Duodenal mucosa (tissue), 2 donors: ENCODE data around the gene SPINDOC.
"Not testable (repeated sequence)": the region's sequence is repeated elsewhere in the genome, so short reads cannot be mapped to it uniquely, and the experiment has no call there.

Experiments
- H3K27ac ChIP-seq: one replicate; pipeline ENCODE4 v1.7.0; 2013; ENCODE audit warnings: low read depth, low read length
- H3K27me3 ChIP-seq, 2 donors: one replicate each; pipeline ENCODE4 v1.7.0; 2013; ENCODE audit warnings: low read length in 2 of 2, control low read depth in 1 of 2; ENCODE audit not compliant: insufficient read depth in 2 of 2, control insufficient read depth in 1 of 2
- H3K36me3 ChIP-seq, 2 donors: one replicate each; pipeline ENCODE4 v1.7.0; 2013; ENCODE audit warnings: low read length in 2 of 2, control low read depth in 1 of 2; ENCODE audit not compliant: insufficient read depth in 2 of 2, control insufficient read depth in 1 of 2
- H3K4me1 ChIP-seq, 2 donors: one replicate each; pipeline ENCODE4 v1.7.0; 2013; ENCODE audit warnings: low read length in 2 of 2, control low read depth in 1 of 2; ENCODE audit not compliant: insufficient read depth in 2 of 2, control insufficient read depth in 1 of 2
- H3K4me3 ChIP-seq, 2 donors: one replicate each; pipeline ENCODE4 v1.7.0; 2013; ENCODE audit warnings: low read length in 2 of 2, low read depth in 1 of 2
- H3K9ac ChIP-seq, 2 donors: one replicate each; pipeline ENCODE4 v1.7.0; 2013; ENCODE audit warnings: low read length in 2 of 2, low read depth in 1 of 2
- H3K9me3 ChIP-seq, 2 donors: one replicate each; pipeline ENCODE4 v1.7.0; 2013; ENCODE audit warnings: low read length in 2 of 2, control low read depth in 1 of 2; ENCODE audit not compliant: control insufficient read depth in 1 of 2

The SPINDOC gene

DNA sequence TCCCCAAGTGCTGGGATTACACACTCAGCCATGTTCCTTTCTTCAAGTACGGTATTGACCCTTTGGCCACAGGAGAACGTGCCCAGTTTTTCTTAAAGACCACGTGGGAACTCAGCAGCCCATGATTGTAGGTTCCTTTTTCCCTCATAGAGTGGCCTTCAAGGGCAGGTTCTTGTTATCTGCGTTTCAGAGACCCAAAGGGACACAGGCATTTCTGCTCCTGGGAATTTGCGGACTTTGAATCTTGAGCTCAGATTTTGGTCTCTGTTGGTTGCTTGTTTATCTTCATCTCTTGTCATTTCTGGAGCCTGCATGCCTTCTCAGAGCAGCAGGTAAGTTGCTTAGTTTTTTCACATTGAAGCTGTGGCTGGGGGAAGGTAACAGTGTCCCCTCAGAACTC is 37.7 kb downstream of the SPINDOC start:
- peaks cover 0 to 6% of the 10 kb centered on the region in 2 donors for H3K36me3 ChIP-seq
- no peak overlapping the region for H3K27ac ChIP-seq
- H3K4me3 ChIP-seq = peak overlapping the region; percentile 11 to 54
- no peak overlapping the region for H3K9ac ChIP-seq
- no peaks in the 10 kb centered on the region for H3K27me3 ChIP-seq
- H3K4me1 ChIP-seq = peaks cover 41 to 43% of the 10 kb centered on the region in 2 donors
- H3K9me3 ChIP-seq = no peaks in the 10 kb centered on the region

DNA sequence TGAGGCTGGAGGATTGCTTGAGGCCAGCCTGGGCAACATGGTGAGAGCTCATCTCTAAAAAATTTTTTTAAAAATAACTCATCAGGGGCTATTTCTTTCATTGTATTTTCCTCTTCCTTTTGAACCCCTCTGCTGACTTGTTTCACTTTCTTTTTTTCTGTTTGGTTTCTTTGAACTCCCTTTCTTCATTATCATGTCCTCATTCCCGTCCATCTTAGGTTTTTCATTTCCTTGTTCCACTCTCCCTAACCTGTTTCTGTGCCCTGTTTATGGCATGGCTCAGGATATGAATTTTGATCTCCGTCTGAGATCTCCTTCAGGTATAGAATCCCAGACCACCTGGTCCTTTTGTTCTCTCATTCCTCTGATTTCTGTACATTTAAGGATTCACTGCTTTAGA is 38.1 kb downstream of the SPINDOC start:
- H3K9me3 ChIP-seq = no peaks in the 10 kb centered on the region
- peak overlapping the region; percentile 3 to 4 for H3K9ac ChIP-seq
- peaks cover 0 to 6% of the 10 kb centered on the region in 2 donors for H3K36me3 ChIP-seq
- H3K27me3 ChIP-seq = no peaks in the 10 kb centered on the region
- H3K4me3 ChIP-seq = peak overlapping the region; percentile 11 to 54
- H3K4me1 ChIP-seq = peaks cover 40 to 45% of the 10 kb centered on the region in 2 donors
- H3K27ac ChIP-seq = no peak overlapping the region

DNA sequence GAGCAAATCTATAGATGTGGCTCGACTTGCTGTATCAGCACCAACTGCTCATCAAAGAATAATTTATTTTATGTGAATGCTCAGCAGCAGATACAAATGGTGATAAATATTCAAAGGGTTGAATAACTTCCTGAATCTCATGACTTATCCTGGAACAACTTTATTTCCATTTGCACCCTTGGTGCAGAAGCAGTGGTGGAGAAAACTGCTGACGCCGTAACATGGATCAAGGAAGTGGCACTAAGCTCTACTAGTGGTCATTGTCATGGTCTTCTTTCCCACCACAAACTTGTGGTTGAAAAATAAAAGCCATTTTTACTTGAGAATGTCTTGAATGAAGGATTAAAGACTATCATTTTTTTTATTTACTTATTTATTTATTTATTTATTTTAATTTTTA is 40.2 kb downstream of the SPINDOC start:
- no peaks in the 10 kb centered on the region for H3K27me3 ChIP-seq
- H3K4me3 ChIP-seq = no peak overlapping the region
- no peak overlapping the region for H3K27ac ChIP-seq
- H3K4me1 ChIP-seq = peaks cover 32 to 36% of the 10 kb centered on the region in 2 donors
- H3K9me3 ChIP-seq = no peaks in the 10 kb centered on the region
- H3K9ac ChIP-seq = no peak overlapping the region
- peaks cover 0 to 6% of the 10 kb centered on the region in 2 donors for H3K36me3 ChIP-seq

DNA sequence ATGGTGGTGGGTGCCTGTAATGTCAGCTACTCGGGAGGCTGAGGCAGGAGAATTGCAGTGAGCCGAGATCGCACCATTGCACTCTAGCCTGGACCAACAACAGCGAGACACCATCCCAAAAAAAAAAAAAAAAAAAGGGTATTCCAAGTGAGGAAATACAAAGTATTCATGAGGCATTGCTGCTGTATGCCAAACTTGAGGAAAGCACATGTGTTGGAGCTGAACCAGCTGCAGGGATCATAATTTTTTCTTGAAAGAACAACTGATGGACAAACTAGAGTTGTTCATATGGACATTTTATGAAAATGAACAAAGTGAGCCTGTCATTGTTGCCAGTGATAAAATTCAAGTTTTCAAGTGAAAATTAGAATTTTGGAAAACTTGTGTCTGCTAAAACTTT is 41.4 kb downstream of the SPINDOC start:
- Histone ChIP-seq H3K9me3 (no peaks in the 10 kb centered on the region), H3K36me3 (peaks cover 1 to 2% of the 10 kb centered on the region in 2 donors), H3K27ac (no peak overlapping the region), H3K4me1 (peaks cover 37 to 42% of the 10 kb centered on the region in 2 donors), H3K27me3 (no peaks in the 10 kb centered on the region), H3K9ac (no peak overlapping the region), H3K4me3 (no peak overlapping the region)

DNA sequence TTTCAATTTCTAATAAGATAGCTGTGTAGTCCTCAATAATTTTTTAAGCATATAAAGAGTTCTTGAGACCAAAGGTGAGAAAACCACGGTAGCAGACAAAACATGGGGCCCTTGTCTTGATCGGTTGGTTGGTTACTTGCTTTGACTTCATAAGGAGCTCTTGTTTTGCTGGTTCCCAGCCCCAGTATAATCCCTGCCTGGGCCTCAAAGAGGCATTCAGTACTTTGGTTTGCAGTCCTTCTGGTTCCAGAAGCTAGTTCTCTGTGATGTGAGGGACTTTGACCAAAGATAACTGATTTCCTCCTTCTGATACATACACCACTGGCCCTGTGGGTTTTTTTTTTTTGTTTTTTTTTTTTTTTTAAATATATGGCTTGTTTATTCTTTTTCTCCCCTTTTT is 42.7 kb downstream of the SPINDOC start:
- H3K27ac ChIP-seq = no peak overlapping the region
- H3K9ac ChIP-seq = no peak overlapping the region
- H3K4me3 ChIP-seq = no peak overlapping the region
- H3K9me3 ChIP-seq = no peaks in the 10 kb centered on the region
- H3K36me3 ChIP-seq = peaks cover 2 to 5% of the 10 kb centered on the region in 2 donors
- no peaks in the 10 kb centered on the region for H3K27me3 ChIP-seq
- peaks cover 32 to 37% of the 10 kb centered on the region in 2 donors for H3K4me1 ChIP-seq

DNA sequence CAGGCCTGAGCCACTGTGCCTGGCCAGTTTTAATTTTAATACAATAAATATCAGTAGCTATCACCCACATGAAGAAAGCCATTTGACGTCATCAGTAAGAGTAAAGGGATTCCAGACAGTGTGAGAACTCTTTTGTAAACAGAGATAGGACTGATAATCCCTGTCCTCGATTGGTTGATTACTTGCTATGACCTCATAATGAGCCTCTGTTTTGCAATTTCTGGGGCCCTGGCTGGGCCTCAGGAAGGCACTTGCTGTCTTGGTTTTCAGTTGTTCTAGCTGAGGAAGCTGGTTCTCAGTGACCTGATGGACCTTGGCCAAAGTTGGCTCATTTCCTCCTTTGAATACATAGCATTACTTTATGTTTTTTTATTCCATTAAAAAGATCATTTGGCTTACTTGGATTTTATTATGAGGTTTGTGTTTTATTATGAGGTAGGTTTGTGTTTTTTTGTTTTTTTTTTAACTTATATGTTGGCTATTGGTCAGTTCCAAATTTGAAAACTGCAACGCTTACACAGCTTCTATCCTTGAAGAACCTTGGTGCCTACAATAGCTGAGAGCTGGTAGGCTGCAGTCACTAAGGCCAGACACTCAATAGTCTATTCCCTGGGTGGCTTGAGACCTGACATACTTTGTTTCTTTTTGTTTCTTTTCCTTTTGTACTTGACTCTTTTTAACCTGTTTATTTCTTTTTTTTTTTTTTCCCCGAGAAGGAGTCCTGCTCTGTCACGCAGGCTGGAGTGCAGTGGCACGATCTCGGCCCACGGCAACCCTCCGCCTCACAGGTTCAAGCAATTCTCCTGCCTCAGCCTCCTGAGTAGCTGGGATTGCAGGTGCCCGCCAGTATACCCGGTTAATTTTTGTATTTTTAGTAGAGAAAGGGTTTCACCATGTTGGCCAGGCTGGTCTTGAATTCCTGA is 45.6 kb downstream of the SPINDOC start:
- Histone ChIP-seq H3K4me3 (no peak overlapping the region), H3K9ac (no peak overlapping the region), H3K36me3 (peaks cover 10% of the 10 kb centered on the region in 2 donors), H3K4me1 (peaks cover 31 to 34% of the 10 kb centered on the region in 2 donors), H3K9me3 (no peaks in the 10 kb centered on the region), H3K27ac (no peak overlapping the region), H3K27me3 (no peaks in the 10 kb centered on the region)

DNA sequence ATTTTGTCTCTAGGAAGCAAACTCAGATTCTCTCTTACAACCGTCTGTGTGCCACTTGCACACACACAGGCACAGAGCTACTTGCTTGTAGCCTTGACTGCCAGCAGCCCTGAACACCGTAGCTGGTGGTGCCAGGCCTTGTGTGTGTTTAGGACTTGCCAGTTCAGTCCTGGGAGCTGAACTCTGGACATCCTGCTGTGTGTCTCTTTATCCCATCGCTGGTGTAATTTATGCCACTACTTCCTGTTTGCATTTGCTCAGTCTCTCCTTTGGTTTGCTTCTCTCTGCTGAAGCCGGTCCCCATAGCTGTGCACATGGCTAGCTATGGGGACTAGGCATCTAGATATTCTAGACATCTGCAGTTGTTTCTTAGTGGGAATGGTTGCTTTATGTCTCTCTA is 49.7 kb downstream of the SPINDOC start:
- Histone ChIP-seq H3K4me1 (peaks cover 45 to 49% of the 10 kb centered on the region in 2 donors), H3K9me3 (no peaks in the 10 kb centered on the region), H3K4me3 (no peak overlapping the region), H3K36me3 (peaks cover 10 to 13% of the 10 kb centered on the region in 2 donors), H3K9ac (no peak overlapping the region), H3K27ac (no peak overlapping the region), H3K27me3 (no peaks in the 10 kb centered on the region)

DNA sequence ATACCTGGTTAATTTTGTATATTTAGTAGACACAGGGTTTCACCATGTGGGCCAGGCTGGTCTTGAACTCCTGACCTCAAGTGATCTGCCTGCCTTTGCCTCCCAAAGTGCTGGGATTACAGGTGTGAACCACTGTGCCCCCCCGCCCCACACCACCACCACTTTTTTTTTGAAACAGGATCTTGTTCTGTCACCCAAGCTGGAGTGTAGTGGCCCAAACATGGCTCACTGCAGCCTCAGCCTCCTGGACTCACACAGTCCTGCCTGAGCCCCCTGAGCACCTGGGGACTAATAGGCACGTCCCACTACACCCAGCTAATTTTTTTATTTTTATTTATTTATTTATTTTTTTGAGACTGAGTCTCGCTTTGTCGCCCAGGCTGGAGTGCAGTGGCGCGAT is 50.4 kb downstream of the SPINDOC start:
- H3K9ac ChIP-seq, H3K4me3 ChIP-seq, H3K27me3 ChIP-seq, H3K9me3 ChIP-seq, H3K27ac ChIP-seq: not testable (repeated sequence)
- H3K4me1 ChIP-seq = peaks cover 42 to 47% of the 10 kb centered on the region in 2 donors
- H3K36me3 ChIP-seq = peaks cover 10 to 13% of the 10 kb centered on the region in 2 donors

DNA sequence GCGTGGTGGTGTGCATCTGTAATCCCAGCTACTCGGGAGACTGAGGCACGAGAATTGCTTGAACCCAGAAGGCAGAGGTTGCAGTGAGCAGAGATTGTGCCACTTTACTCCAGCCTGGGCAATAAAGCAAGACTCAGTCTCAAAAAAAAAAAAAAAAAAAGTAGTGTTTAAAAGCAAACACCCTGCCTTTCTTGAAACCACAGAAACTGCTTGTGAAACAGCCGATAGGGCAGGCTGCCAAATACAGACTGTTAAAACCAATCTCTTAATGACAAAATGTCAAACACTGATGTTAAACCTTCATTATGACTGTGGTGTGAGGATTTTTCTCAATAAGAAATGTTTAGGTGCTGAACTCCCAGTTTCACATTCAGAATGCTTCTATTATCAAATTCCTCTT is 53.0 kb downstream of the SPINDOC start:
- Histone ChIP-seq H3K9ac (no peak overlapping the region), H3K9me3 (no peaks in the 10 kb centered on the region), H3K27me3 (no peaks in the 10 kb centered on the region), H3K4me3 (no peak overlapping the region), H3K36me3 (peaks cover 5 to 13% of the 10 kb centered on the region in 2 donors), H3K4me1 (peaks cover 62 to 68% of the 10 kb centered on the region in 2 donors), H3K27ac (no peak overlapping the region)

DNA sequence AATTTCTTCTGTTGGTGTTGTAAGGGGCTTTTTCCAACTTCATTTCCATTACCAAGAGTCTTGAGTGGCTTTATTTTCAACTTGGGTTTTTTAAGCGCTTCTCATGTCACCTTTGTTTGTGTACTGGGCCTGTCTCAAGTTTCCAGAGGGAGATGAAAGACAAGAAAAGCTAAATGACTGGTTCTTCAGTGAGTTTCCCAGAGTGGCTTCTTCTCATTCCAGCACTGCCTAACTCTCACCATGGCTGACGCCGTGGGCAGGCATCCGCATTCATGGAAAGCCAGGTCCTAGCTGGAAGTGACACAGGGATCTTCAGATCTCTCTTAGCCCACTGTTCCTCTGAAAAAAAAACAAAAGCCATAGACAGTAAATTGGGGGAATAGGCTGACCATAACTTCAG is 54.3 kb downstream of the SPINDOC start:
- Histone ChIP-seq H3K4me1 (peaks cover 70 to 73% of the 10 kb centered on the region in 2 donors), H3K27ac (no peak overlapping the region), H3K4me3 (no peak overlapping the region)

More for the DNA sequence above, 54.3 kb downstream of the SPINDOC start:
- Histone ChIP-seq H3K27me3 (no peaks in the 10 kb centered on the region), H3K9ac (no peak overlapping the region), H3K36me3 (peaks cover 0 to 3% of the 10 kb centered on the region in 2 donors), H3K9me3 (no peaks in the 10 kb centered on the region)
